Measurements from ENCODE around the gene NPC1L1.

- TF ChIP-seq POLR2AphosphoS5 (IDR thresholded peaks at IDR 0.05; ENCODE audit: borderline replicate concordance, low read depth, low read length) (no peak), EZH2 (IDR thresholded peaks at IDR 0.05) (no peak), FOXP2 (optimal IDR thresholded peaks at IDR 0.05; ENCODE audit: control extremely low read depth, extremely low read length, insufficient read depth) (no peak)
These were observed 520 bp downstream of the NPC1L1 start for GRCh38 chr7:44540592-44541027.

Measured in SK-N-MC (cell line).